AG08395 (cell line): Measurements from ENCODE around the gene TMEM41A.
"Not testable (repeated sequence)": the region's sequence is repeated elsewhere in the genome, so short reads cannot be mapped to it uniquely, and the experiment has no call there.

Experiments used
- DNase-seq: peaks from one replicate; pipeline ENCODE4 v3.0.0; 2012; ENCODE audit warnings: mixed read lengths, low spot score

Gene TMEM41A

DNA sequence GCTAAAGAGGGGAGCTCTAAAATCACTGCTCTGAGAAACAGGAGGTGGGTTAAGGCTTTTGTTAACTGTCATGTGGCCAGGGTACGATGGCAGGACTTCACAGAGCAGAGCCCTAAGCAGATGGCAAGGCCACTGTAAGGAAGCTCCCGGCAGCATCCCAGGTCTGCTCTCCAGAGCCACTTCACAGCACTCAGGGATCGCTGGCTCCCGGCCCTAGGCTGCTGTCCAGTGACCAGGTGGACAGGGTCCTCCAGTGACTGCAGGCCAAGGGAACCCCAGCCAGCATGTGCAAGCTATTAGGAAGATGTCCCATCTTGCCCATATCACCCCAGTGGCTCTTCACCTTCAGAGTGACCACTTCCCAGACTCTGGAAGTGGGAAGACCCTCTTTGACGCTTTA is 10.4 kb downstream of the TMEM41A start:
- DNase-seq = no peak

DNA sequence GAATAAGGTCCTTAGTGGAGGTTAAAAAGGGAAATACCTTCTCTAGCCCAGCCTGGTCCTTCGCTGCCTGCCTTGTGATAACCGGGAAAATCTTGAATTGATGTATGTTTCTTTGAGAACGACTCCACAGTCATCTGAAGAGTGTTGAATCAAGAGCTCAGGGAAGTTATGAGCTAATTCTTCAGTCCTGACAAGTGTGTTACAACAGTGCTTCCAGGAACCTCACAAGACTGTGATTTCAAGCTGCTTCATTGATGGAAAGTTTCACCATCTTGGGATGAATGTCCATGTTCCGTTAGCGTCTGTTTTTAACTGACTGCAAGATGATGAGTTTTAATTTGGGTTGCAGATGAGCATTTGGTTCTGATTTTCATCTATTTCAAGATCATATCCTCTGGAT is 12.4 kb downstream of the TMEM41A start:
- DNase-seq = no peak

DNA sequence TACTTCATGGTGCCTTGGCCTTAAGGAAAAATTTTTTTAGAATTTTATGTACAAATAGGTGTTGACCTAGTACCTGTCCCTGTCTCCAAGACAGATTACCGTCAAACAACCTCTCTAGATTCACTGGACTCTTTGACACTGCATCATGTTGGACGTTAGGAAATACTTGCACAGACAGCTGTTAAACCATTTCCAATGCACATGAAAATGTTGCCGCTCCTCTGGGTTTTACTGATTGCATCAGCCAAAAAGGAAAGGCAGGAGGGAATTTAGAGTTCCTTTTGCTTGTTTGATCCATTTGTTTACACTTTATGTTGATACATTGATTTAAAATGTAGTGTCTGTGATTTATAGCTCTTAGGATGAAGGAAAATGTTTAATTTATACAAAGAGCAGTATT is 14.5 kb downstream of the TMEM41A start:
- no peak for DNase-seq

DNA sequence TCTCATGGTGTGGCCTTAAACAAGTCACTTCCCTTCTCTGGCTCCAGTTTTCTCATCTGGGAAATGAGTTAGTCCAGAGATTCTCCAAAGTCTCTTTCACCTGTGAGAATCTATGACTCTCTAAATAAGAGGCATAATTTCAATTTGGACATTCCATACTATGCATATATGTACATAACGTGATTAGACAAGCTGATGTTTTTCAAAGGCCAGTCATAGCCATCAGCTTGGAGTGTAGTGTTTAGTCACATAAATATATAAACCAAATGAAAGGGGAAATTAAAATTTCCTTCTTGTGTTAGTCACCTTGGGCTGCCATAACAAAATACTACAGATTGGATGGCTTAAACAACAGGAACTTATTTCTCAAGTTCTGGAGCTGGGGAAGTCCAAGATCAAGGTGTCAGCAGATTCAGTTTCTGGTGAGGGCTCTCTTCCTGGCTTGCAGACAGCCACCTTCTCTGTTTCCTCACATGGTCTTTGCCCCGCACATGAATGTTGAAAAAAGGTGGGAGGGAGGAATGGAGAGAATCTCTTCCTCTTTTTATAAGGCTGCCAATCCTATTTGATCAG is 19.4 kb downstream of the TMEM41A start:
- DNase-seq = no peak

DNA sequence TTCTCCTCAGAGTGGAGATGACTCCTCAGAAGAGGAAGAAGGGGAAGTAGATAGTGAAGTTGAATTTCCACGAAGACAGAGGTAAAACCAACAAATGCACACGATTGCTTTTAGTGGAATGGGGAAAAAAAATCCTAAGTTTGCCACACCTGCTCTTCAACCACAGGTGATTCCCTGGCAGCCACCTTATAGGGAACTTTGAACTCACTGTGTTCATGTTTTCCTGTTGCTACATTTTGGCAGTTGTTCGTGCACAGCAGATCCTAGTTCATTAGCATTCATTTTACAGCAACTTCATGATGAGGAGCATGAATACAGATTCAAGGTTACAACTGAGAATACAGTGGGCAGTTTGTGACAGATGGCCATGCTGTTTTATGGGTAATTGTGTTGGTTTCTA is 21.5 kb downstream of the TMEM41A start:
- no peak for DNase-seq

DNA sequence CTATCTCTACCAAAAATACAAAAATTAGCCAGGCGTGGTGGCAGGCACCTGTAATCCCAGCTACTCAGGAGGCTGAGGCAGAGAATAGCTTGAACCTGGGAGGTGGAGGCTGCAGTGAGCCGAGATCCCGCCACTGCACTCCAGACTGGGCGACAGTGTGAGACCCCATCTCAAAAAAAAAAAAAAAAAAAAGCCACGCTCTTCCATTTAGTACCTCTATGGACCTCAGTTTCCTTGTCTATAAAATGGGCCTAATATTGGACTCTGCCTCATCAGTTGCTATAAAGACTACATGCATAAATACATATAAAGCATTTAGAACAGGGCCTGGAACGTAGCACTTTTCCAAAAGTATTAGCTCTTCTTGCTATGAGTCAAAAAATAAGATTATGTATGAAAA is 23.9 kb downstream of the TMEM41A start:
- not testable (repeated sequence) for DNase-seq

DNA sequence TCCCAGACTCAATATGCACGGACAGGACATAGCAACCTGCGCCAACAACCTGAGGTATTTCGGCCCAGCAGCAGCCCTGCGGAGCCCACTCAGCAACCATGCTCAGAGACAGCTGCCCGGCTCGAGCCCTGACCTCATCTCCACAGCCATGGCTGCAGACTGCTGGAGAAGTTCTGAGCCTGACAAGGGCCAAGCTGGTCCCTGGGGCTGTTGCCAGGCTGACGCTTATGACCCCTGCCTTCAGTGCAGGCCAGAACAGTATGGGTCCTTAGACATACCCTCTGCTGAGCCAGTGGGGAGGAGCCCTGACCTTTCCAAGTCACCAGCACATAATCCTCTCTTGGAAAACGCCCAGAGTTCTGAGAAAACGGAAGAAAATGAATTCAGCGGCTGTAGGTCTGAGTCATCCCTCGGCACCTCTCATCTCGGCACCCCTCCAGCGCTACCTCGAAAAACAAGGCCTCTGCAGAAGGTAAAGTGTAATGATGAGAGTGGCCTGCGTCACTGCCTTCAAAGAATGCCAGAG is 25.5 kb downstream of the TMEM41A start:
- DNase-seq = no peak

DNA sequence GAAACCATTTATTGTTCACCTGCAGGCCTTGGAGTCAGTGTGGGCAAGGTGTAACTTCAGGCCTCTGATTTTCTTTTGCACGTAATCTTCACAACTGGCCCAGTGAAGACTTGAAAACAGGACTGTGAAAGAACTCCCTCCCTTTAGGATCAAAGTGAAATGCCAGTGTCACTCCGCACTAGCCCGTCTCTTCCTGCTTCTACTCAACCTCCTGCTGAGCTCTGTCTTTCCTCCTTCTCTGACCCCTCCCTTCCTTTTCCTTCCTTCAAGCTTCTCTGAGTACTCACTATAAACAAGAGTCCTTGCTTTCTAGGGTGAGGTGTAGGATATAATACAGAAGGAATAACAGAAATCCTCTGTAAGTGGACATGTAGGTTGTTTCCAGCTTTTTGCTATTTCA is 28.5 kb downstream of the TMEM41A start:
- no peak for DNase-seq

DNA sequence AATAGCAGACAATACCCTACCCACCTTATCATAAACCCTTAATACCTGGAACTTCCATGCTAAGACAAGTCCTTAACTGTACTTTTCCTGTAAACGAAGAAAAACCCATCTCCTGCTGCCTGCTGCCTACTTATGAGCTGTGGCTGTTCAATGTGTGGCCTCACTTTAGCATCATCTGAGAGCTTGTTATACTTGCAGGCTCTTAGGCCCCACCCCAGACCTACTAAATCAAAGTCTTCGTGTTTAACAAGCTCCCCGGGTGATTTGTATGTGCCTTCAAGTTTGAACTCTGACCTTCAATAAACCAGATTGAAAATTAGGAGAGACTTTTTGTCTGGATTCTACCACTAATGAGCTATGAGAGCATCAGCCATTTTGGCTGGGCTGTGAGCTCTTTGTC is 29.3 kb downstream of the TMEM41A start:
- DNase-seq = no peak

DNA sequence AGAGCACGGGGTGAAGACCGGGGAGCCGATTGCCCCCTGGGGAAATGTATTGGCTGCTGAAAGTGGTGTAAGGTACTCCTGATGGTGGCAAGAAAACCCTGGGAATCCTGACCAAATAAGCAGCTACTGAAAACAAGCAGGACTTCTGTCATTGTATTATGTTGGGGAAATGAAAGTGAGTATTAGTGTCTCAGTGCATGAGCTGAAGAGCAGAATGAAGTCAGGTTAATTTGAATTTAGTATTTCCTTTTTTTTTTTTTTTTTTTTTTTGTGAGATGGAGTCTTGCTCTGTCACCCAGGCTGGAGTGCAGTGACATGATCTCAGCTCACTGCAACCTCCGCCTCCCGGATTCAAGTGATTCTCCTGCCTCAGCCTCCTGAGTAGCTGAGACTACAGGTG is 32.7 kb downstream of the TMEM41A start:
- DNase-seq = not testable (repeated sequence)

DNA sequence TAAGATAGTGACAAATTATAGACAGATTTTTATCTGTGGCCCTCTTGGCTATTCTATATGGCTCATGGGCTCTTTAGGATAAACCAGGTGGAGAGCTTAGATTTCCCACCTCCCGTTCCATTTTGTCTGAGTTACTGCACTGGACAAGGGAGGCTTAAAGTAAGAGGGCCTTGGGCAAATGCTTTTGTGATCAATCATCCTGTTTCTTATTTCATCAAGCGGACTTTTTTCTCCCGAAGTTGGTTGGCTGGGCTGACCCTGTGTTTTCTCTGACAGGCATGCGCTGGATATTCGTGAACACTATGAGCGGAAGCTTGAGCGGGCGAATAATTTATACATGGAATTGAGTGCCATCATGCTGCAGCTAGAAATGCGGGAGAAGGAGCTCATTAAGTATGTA is 33.4 kb downstream of the TMEM41A start:
- DNase-seq = no peak

DNA sequence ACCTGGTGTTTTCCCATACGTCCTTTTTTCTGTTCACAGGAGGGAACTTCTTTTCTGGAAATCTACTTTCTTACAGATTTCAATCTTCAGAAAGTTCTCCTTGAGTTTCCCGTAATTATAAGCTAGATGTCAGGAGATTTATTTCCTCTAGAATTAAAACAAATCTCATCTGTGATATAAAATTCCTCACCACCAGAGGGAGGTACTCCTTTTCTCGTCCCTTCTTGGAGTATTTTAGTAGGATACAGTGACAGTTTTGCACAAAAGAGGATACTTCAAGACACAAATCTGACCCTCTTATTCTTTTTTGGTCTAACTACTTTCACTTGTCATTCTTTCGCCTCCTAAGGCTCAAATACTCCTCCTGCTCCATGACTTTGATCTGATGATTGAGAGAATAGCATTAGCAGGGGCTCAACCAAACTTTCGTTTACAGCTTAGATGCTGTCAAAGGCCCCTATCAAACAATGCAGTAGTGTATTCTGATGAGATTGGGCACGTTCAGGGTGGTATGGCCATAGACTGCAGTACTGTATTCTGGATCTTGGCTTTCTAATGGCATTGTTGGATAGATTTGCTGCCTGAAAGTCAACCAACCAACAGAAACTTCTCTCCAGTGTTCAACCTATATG is 38.0 kb downstream of the TMEM41A start:
- DNase-seq = peak; percentile 55

DNA sequence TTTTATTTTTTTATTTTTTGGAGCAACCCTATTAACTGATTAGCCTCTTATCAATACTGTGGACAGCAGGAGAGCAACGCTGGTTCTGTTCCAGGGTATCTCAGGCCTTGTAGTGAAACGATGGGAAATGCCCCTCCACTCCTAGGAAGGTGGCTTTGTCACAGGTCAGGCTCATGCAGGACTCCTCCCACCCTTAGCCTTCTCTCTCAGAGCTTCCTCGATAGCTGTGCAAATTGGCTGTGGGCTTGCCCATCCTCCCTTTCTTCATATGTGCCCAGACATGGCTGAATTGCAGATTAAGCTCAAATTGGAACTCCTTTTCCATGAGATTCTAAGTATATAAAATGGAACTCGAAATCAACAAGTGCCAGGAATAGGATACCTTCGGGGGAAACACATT is 38.5 kb downstream of the TMEM41A start:
- no peak for DNase-seq

DNA sequence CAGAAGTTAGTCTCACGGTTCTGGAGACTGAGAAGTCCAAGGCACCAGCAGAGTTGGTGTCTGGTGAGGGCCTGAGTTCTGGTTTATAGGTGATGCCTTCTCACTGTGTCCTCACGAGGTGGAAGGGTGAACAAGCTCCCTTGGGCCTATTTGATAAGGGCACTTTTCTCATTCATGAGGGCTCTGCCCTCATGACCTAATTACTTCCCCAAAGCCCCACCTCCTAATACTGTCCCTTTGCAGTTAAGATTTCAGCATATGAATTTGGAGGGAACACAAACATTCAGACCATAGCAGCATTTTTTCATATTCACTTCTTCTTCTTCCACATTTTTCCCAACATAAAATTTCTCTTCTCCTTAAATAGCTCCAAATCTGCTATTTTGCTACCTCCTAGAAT is 41.5 kb downstream of the TMEM41A start:
- no peak for DNase-seq

DNA sequence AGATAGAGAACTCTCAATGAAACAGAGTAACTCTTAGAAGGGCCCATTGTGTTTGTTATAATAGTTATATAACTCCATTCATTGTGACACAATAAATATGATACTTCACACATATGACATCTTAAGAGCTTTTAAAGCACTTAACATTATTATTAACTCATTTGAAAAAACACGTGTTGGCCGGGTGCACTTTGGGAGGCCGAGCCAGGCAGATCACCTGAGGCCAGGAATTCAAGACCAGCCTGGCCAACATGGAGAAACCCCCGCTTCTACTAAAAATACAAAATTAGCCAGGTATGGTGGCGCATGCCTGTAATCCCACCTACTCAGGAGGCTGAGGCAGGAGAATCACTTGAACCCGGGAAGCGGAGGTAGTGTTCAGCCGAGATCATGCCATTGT is 47.4 kb downstream of the TMEM41A start:
- not testable (repeated sequence) for DNase-seq

DNA sequence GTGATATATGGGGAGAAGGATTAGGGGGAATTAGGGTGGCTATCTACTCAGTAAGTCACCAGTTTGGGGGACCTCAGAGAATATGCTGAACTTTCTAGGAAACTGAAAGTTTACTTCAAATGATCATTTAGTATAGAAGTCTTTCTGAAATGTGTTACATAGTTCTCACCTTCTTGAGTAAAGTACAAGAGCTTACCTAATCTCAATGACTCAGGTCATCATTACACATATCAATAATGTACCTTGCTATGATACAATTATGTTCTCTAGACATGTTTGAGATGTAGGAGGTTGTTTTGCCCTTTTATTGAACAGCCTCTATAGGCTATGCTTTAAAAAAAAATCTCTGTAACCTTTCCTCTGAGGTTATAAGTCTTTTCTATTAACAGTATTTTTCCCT is 50.7 kb downstream of the TMEM41A start:
- DNase-seq = no peak

DNA sequence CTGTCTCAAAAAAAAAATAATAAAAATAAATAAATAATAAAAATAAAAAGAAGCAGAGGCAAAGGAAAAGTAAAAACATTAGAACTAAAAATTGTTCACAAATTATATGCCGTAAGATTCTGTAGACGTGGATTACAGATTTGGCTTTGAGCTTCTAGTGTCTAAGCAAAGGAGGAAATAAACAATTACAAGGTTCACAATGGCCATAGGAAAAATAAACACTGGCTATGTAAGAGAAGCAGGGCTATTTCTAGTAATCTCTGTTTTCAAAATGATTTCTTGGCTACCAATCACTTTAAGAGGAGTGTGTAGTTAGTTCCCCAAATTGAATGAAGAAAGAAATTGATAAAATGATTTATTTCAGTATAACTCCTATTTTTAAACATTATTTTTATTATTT is 54.5 kb downstream of the TMEM41A start:
- no peak for DNase-seq

DNA sequence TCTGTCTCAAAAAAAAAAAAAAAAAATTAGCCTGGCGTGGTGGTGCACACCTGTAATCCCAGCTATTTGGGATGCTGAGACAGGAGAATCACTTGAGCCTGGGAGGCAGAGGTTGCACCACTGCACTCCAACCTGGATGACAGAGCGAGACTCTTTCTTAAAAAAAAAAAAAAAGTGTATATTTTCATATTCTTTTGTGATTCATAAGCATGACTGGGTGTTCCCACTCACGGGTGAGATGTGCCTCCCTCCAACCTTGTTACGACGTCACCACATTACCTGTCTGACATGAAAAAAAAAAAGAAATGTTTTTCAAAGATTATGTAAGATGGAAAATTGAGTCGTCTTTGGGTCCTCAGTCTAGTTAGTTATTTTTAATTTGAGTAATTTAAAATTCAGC is 56.8 kb downstream of the TMEM41A start:
- DNase-seq = no peak

DNA sequence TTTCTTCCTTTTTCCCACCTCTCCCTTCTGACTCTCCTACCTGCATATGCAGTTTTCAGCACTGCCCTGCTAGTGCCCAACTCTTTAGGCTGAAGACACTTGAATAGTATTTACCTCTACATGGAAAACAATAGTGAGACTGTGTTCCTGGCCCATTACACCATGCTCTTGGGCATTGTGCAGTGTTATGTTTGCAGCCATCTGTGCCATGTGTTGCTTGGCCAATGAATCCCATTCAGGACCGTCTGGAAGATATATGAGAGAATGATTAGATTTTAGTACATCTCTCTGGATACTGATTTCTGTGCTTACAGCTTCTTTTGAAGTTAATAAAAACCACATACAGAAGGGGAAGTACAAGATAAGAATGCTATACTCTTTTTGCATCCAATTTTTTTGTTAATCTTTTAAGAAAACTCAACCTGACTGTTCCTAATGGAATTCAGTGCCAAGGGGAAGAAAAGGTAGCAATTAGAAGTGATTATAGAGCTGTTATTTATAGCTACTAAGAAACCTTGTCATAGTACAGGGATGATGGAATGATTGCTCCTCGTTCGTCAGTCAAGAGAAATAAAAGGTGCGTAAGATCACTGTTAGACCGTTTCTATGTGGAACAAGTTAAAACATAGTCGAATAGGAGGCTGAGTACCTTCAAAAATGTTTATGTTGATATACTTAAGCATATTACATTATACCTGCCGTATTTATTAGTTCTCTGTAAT is 58.9 kb downstream of the TMEM41A start:
- DNase-seq = no peak
